ENCODE results near the gene SAMD13.

- no peak for TF ChIP-seq CTCF (IDR thresholded peaks at IDR 0.05)
- no peak for TF ChIP-seq POLR2A (IDR thresholded peaks at IDR 0.05)
Observed at GRCh38 chr1:84350550-84350949, 49.0 kb downstream of the SAMD13 start.
